Loucy (cell line): ENCODE results near the gene CENPN.

Experiments
- H2AFZ ChIP-seq: fragments of 200-600 bp; sonication (generic); 2 replicates; pipeline ENCODE4 v1.6.0; 2016; ENCODE audit warnings: antibody characterized with exemption, mild to moderate bottlenecking, low read length, moderate library complexity
- H3F3A ChIP-seq: fragments of 200-600 bp; 2 replicates; pipeline ENCODE4 v1.6.0; 2016; ENCODE audit warnings: antibody characterized with exemption, low read depth, mild to moderate bottlenecking
- H3K27me3 ChIP-seq: fragments of 200-600 bp; sonication (generic); 2 replicates; pipeline ENCODE4 v1.6.1; 2014; ENCODE audit warnings: low read length, mild to moderate bottlenecking; ENCODE audit not compliant: insufficient read depth, poor library complexity, severe bottlenecking
- H3K36me3 ChIP-seq: fragments of 200-600 bp; sonication (generic); 2 replicates; pipeline ENCODE4 v1.6.1; 2016; ENCODE audit warnings: low read length; ENCODE audit not compliant: insufficient read depth
- H3K4me1 ChIP-seq: fragments of 200-600 bp; sonication (generic); 2 replicates; pipeline ENCODE4 v1.5.1; 2014; ENCODE audit warnings: low read length, mild to moderate bottlenecking; ENCODE audit not compliant: insufficient read depth, poor library complexity, severe bottlenecking
- H3K4me2 ChIP-seq: fragments of 200-600 bp; sonication (generic); 2 replicates; pipeline ENCODE4 v1.6.0; 2014; ENCODE audit warnings: antibody characterized with exemption, low read length, low read depth, mild to moderate bottlenecking; ENCODE audit not compliant: poor library complexity, severe bottlenecking
- H3K4me3 ChIP-seq: fragments of 200-600 bp; sonication (generic); 2 replicates; pipeline ENCODE4 v1.5.1; 2014; ENCODE audit warnings: low read length, mild to moderate bottlenecking, mixed read lengths; ENCODE audit not compliant: poor library complexity, severe bottlenecking
- H3K79me2 ChIP-seq: fragments of 200-600 bp; sonication (generic); 2 replicates; pipeline ENCODE4 v1.6.1; 2014; ENCODE audit warnings: low read length; ENCODE audit not compliant: insufficient read depth
- H3K9ac ChIP-seq: fragments of 200-600 bp; sonication (generic); 2 replicates; pipeline ENCODE4 v1.6.0; 2014; ENCODE audit warnings: mild to moderate bottlenecking, low read depth, low read length, moderate library complexity; ENCODE audit not compliant: poor library complexity, severe bottlenecking
- H3K9me2 ChIP-seq: fragments of 200-600 bp; sonication (generic); replicated peaks from 2 replicates; pipeline ENCODE4 v1.6.1; 2016; ENCODE audit warnings: low read depth, low read length, mixed read lengths
- H3K9me3 ChIP-seq: fragments of 200-600 bp; sonication (generic); 2 replicates; pipeline ENCODE4 v1.6.1; 2014; ENCODE audit warnings: mild to moderate bottlenecking, antibody characterized with exemption, low read length, low read depth; ENCODE audit not compliant: insufficient read depth
- H4K20me1 ChIP-seq: fragments of 200-600 bp; sonication (generic); 2 replicates; pipeline ENCODE4 v1.6.0; 2014; ENCODE audit warnings: antibody characterized with exemption, low read length, mild to moderate bottlenecking; ENCODE audit not compliant: insufficient read depth, poor library complexity, severe bottlenecking
- CTCF ChIP-seq: fragments of 200-600 bp; sonication (generic); conservative IDR thresholded peaks from 2 replicates; pipeline ENCODE4 v1.5.1; 2014; ENCODE audit warnings: mild to moderate bottlenecking, antibody characterized with exemption, low read length
- EZH2phosphoT487 ChIP-seq: fragments of 200-600 bp; IDR thresholded peaks from 2 replicates; pipeline ENCODE4 v1.6.1; 2018; ENCODE audit warnings: antibody characterized with exemption, mild to moderate bottlenecking, moderate library complexity, borderline replicate concordance

Gene CENPN

GRCh38 chr16:81006813-81007695 lies at the start of gene CENPN, which contains the start of gene CMC2:
Gene CENPN (plus strand): TSS chr16:81007214. CDS start chr16:81011940, 4,726 bp downstream.
Gene CMC2 (minus strand): TSS chr16:81006885. CDS start chr16:80997394, 9,491 bp downstream.
- Histone ChIP-seq H2AFZ (peak within 1 kb of the TSS; percentile 95), H3K9me2 (no peaks in the 10 kb centered on the region), H3K4me1 (peaks cover 58% of the 10 kb centered on the region), H3K27me3 (no peaks in the 10 kb centered on the region), H3K4me2 (peak within 1 kb of the TSS; percentile 96), H3K79me2 (peaks cover 88% of the 10 kb centered on the region), H3K9ac (peak within 1 kb of the TSS; percentile 83), H4K20me1 (peaks cover 56% of the 10 kb centered on the region), H3K4me3 (peak within 1 kb of the TSS; percentile 78), H3K36me3 (peaks cover 4% of the 10 kb centered on the region; the same call in 1 of the 2 replicates), H3K9me3 (no peaks in the 10 kb centered on the region), H3F3A (no peaks in the 10 kb centered on the region)
- no peak for TF ChIP-seq CTCF
- no peak for TF ChIP-seq EZH2phosphoT487

- Histone ChIP-seq H3K9me2 (no peaks in the 10 kb centered on the region), H3K4me3 (no peak overlapping the region), H4K20me1 (no peaks in the 10 kb centered on the region), H3K4me1 (no peaks in the 10 kb centered on the region), H3K9ac (no peak overlapping the region), H3K4me2 (no peak overlapping the region), H3K36me3 (no peaks in the 10 kb centered on the region), H3K9me3 (peaks cover 26% of the 10 kb centered on the region), H3K27me3 (no peaks in the 10 kb centered on the region), H3K79me2 (no peaks in the 10 kb centered on the region), H2AFZ (no peak overlapping the region), H3F3A (no peaks in the 10 kb centered on the region)
- no peak for TF ChIP-seq CTCF
- no peak for TF ChIP-seq EZH2phosphoT487
Observed at GRCh38 chr16:80958284-80958683, 48.7 kb upstream of the CENPN start.

- H3K36me3 ChIP-seq, result no peaks in the 10 kb centered on the region
- no peak overlapping the region for H2AFZ ChIP-seq
- H3K9me3 ChIP-seq, result peaks cover 16% of the 10 kb centered on the region
- H3K4me1 ChIP-seq, result no peaks in the 10 kb centered on the region
- no peaks in the 10 kb centered on the region for H3F3A ChIP-seq
- TF ChIP-seq EZH2phosphoT487, result no peak
- TF ChIP-seq CTCF, result no peak
- H3K9ac ChIP-seq, result no peak overlapping the region
- no peaks in the 10 kb centered on the region for H3K27me3 ChIP-seq
- no peaks in the 10 kb centered on the region for H3K79me2 ChIP-seq
- no peak overlapping the region for H3K4me2 ChIP-seq
- H3K9me2 ChIP-seq, result no peaks in the 10 kb centered on the region
- no peak overlapping the region for H3K4me3 ChIP-seq
- no peaks in the 10 kb centered on the region for H4K20me1 ChIP-seq
Observed at GRCh38 chr16:80962879-80963278, 44.1 kb upstream of the CENPN start.
